ENCODE measurements around the gene SYNE1. TPM values are rescaled to one million over a fixed set of nuclear protein-coding genes. Genes with fewer than 3 reads are reported as not detected.

SYNE1 gene
- total RNA-seq, 1 donor, result 101 TPM

- H3K4me3 ChIP-seq (ENCODE audit: low read depth, low read length), result no peak overlapping the region
- no peak for DNase-seq (ENCODE audit: low read depth)
- no peak for TF ChIP-seq CTCF (IDR thresholded peaks at IDR 0.05; ENCODE audit: insufficient read depth, low read depth, low read length)
Observed at GRCh38 chr6:152118678-152119077, 518.5 kb downstream of the SYNE1 start.

- no peak for TF ChIP-seq CTCF (IDR thresholded peaks at IDR 0.05; ENCODE audit: insufficient read depth, low read depth, low read length)
- no peak for DNase-seq (ENCODE audit: low read depth)
- H3K4me3 ChIP-seq (ENCODE audit: low read depth, low read length), result no peak overlapping the region
Observed at GRCh38 chr6:152118224-152118623, 518.9 kb downstream of the SYNE1 start.

- TF ChIP-seq CTCF (IDR thresholded peaks at IDR 0.05; ENCODE audit: insufficient read depth, low read depth, low read length), result no peak
- peak; percentile 87 for DNase-seq (ENCODE audit: low read depth)
- H3K4me3 ChIP-seq (ENCODE audit: low read depth, low read length), result no peak overlapping the region
Observed at GRCh38 chr6:152117156-152118133, 519.7 kb downstream of the SYNE1 start.

GRCh38 chr6:152112491-152113261, 524.5 kb downstream of the SYNE1 start:
- DNase-seq (ENCODE audit: low read depth), result no peak
- no peak for TF ChIP-seq CTCF (IDR thresholded peaks at IDR 0.05; ENCODE audit: insufficient read depth, low read depth, low read length)
- no peak overlapping the region for H3K4me3 ChIP-seq (ENCODE audit: low read depth, low read length)

- no peak overlapping the region for H3K4me3 ChIP-seq (ENCODE audit: low read depth, low read length)
- peak; percentile 97 for DNase-seq (ENCODE audit: low read depth)
- TF ChIP-seq CTCF (IDR thresholded peaks at IDR 0.05; ENCODE audit: insufficient read depth, low read depth, low read length), result no peak
Observed at GRCh38 chr6:152110886-152111820, 526.0 kb downstream of the SYNE1 start.

GRCh38 chr6:152107973-152108372, 529.2 kb downstream of the SYNE1 start:
- DNase-seq (ENCODE audit: low read depth), result no peak
- TF ChIP-seq CTCF (IDR thresholded peaks at IDR 0.05; ENCODE audit: insufficient read depth, low read depth, low read length), result no peak
- no peak overlapping the region for H3K4me3 ChIP-seq (ENCODE audit: low read depth, low read length)

Measured in fibroblast of villous mesenchyme (primary cell).